Mesodermal cell (in vitro differentiated cells): Measurements from ENCODE around the gene PLK4. TPM values are rescaled to one million over a fixed set of nuclear protein-coding genes. Genes with fewer than 3 reads are reported as not detected.

Source experiments
- H3K27ac ChIP-seq: 2 replicates; pipeline ENCODE4 v1.7.0; 2013; ENCODE audit warnings: mild to moderate bottlenecking, low read depth, low read length, moderate library complexity; ENCODE audit not compliant: severe bottlenecking
- H3K36me3 ChIP-seq: 2 replicates; pipeline ENCODE4 v1.7.1; 2013; ENCODE audit warnings: mild to moderate bottlenecking, low read length, moderate library complexity; ENCODE audit not compliant: control insufficient read depth, insufficient read depth
- H3K4me1 ChIP-seq: one replicate; pipeline ENCODE4 v1.7.1; 2013; ENCODE audit warnings: mild to moderate bottlenecking, low read length; ENCODE audit not compliant: insufficient read depth, control insufficient read depth, poor library complexity, severe bottlenecking
- H3K4me3 ChIP-seq: 2 replicates; pipeline ENCODE4 v1.7.0; 2013; ENCODE audit warnings: low read length, control low read depth, mild to moderate bottlenecking; ENCODE audit not compliant: insufficient read depth, poor library complexity, severe bottlenecking; ENCODE audit errors: extremely low read depth
- H3K9me3 ChIP-seq: 2 replicates; pipeline ENCODE4 v1.7.1; 2013; ENCODE audit warnings: mild to moderate bottlenecking, low read length, moderate library complexity; ENCODE audit not compliant: control insufficient read depth
- WGBS, 2 experiments: methylation state at CpG; one replicate each; pipeline ENCODE4 v1.1.5; 2013; ENCODE audit warnings: missing lambda C conversion rate in 2 of 2; ENCODE audit not compliant: insufficient coverage in 2 of 2; 5-methylcytosine and 5-hydroxymethylcytosine counted together
- polyA plus RNA-seq, 2 experiments: library from polyadenylated mRNA; stranded (reverse); fragments of 50-300 nt; gene quantifications; one replicate each; pipeline ENCODE4 v1.2.3, GENCODE V29; 2013

Gene PLK4
- polyA plus RNA-seq (2013, experiment 1 of 2): 26.0 TPM
- polyA plus RNA-seq (2013, experiment 2 of 2): 20.5 TPM

- H3K4me3 ChIP-seq: peak within 1 kb of the TSS; percentile 93
- H3K4me1 ChIP-seq: no peaks in the 10 kb centered on the region
- H3K9me3 ChIP-seq: no peaks in the 10 kb centered on the region
- 0% methylated on average over 57 to 58 of the region's 70 CpGs for WGBS, 2 experiments
- H3K36me3 ChIP-seq: peaks cover 25% of the 10 kb centered on the region
- H3K27ac ChIP-seq: peak within 1 kb of the TSS; percentile 83
Observed at GRCh38 chr4:127880763-127881562, at the start of gene PLK4. TSS of gene PLK4 (plus strand) at chr4:127880893. CDS start at chr4:127881135, 242 bp downstream.

- Histone ChIP-seq H3K36me3 (no peaks in the 10 kb centered on the region), H3K27ac (no peak overlapping the region), H3K4me3 (no peak overlapping the region), H3K4me1 (no peaks in the 10 kb centered on the region), H3K9me3 (no peaks in the 10 kb centered on the region)
- WGBS, 2 experiments: no CpG with 5 or more reads among the region's 4 CpGs
Observed at GRCh38 chr4:127832585-127832984, 48.1 kb upstream of the PLK4 start.

- WGBS, 2 experiments: 90 to 94% methylated on average over 11 to 12 of the region's 12 CpGs
Observed at GRCh38 chr4:127843704-127844600, 36.7 kb upstream of the PLK4 start.

GRCh38 chr4:127844601-127845116 is 36.0 kb upstream of the PLK4 start:
- Histone ChIP-seq H3K4me3 (no peak overlapping the region), H3K9me3 (peaks cover 19% of the 10 kb centered on the region), H3K4me1 (no peaks in the 10 kb centered on the region), H3K27ac (no peak overlapping the region), H3K36me3 (no peaks in the 10 kb centered on the region)
- WGBS, 2 experiments: 87 to 98% methylated on average over 3 to 4 of the region's 5 CpGs

More at GRCh38 chr4:127843704-127844600, 36.7 kb upstream of the PLK4 start:
- no peaks in the 10 kb centered on the region for H3K4me1 ChIP-seq
- H3K27ac ChIP-seq: no peak overlapping the region
- no peaks in the 10 kb centered on the region for H3K36me3 ChIP-seq
- no peak overlapping the region for H3K4me3 ChIP-seq
- H3K9me3 ChIP-seq: peaks cover 15% of the 10 kb centered on the region

- H3K27ac ChIP-seq: no peak overlapping the region
Observed at GRCh38 chr4:127846061-127846460, 34.6 kb upstream of the PLK4 start.

GRCh38 chr4:127846765-127847164 is 33.9 kb upstream of the PLK4 start:
- Histone ChIP-seq H3K4me1 (no peaks in the 10 kb centered on the region), H3K36me3 (no peaks in the 10 kb centered on the region), H3K4me3 (no peak overlapping the region), H3K27ac (no peak overlapping the region), H3K9me3 (peaks cover 26% of the 10 kb centered on the region)
- no CpG with 5 or more reads among the region's 1 CpG for WGBS, 2 experiments

More at GRCh38 chr4:127846061-127846460, 34.6 kb upstream of the PLK4 start:
- Histone ChIP-seq H3K4me3 (no peak overlapping the region), H3K9me3 (peaks cover 26% of the 10 kb centered on the region), H3K36me3 (no peaks in the 10 kb centered on the region), H3K4me1 (no peaks in the 10 kb centered on the region)

- Histone ChIP-seq H3K4me3 (no peak overlapping the region), H3K36me3 (no peaks in the 10 kb centered on the region), H3K27ac (no peak overlapping the region), H3K4me1 (no peaks in the 10 kb centered on the region), H3K9me3 (peaks cover 26% of the 10 kb centered on the region)
- no CpG with 5 or more reads among the region's 1 CpG for WGBS, 2 experiments
Observed at GRCh38 chr4:127849505-127850234, 31.0 kb upstream of the PLK4 start.

- Histone ChIP-seq H3K4me1 (peaks cover 6% of the 10 kb centered on the region), H3K36me3 (no peaks in the 10 kb centered on the region), H3K27ac (no peak overlapping the region), H3K9me3 (peaks cover 20% of the 10 kb centered on the region), H3K4me3 (no peak overlapping the region)
- WGBS, 2 experiments: no CpG with 5 or more reads among the region's 1 CpG
Observed at GRCh38 chr4:127852661-127853060, 28.0 kb upstream of the PLK4 start.

- H3K9me3 ChIP-seq: no peaks in the 10 kb centered on the region
- H3K27ac ChIP-seq: no peak overlapping the region
Observed at GRCh38 chr4:127856196-127856812, 24.4 kb upstream of the PLK4 start.

More at GRCh38 chr4:127856196-127856812, 24.4 kb upstream of the PLK4 start:
- peaks cover 6% of the 10 kb centered on the region for H3K4me1 ChIP-seq
- no peak overlapping the region for H3K4me3 ChIP-seq
- no peaks in the 10 kb centered on the region for H3K36me3 ChIP-seq
